Posterior vena cava (tissue), 2 donors: ENCODE measurements around the gene HIF1A. TPM values are rescaled to one million over a fixed set of nuclear protein-coding genes. Genes with fewer than 3 reads are reported as not detected.

Experiments used
- DNase-seq: peaks from one replicate; pipeline ENCODE4 v3.0.0-alpha.2; 2020; ENCODE audit warnings: low spot score
- intact Hi-C, 2 donors: fragments of 100-400 bp; cut with DNase I; formaldehyde crosslinking; loops; one replicate each; pipeline versions ENCODE4 v1.14.1 to v1.14.2; 2022 to 2023
- total RNA-seq, 2 donors: library from RNA; stranded (reverse); fragmentation: NEBNext Ultra II Directional; extraction: Animal tissue kit (Norgen Biotek cat#: 25700); gene quantifications; one replicate each; pipeline ENCODE4 v1.2.1, GENCODE V29; 2021
- donor health status: DM: yes; HTN: yes; CAD: no.
- donor health status: DM: yes; HTN: yes; CAD: no.

HIF1A gene
- total RNA-seq, 2 donors from 2014 or later: 131 to 187 TPM

- intact Hi-C loops: loop anchor here in 1 of 2 donors (10.0 kb wide), 1 partner anchor 1903 kb away; no protein-coding TSS in a partner anchor
- peak; percentile 99 for DNase-seq
Observed at GRCh38 chr14:61761959-61762786, 66.9 kb downstream of the HIF1A start, which contains the start of gene SNAPC1. Gene SNAPC1, plus strand, starts transcription at chr14:61762420. Its CDS starts 41 bp downstream, at chr14:61762461.

- intact Hi-C loops: loop anchor here in 1 of 2 donors (10.0 kb wide), 1 partner anchor 1900 kb away; no protein-coding TSS in a partner anchor
- no peak for DNase-seq
Observed at GRCh38 chr14:61764342-61765122, 69.2 kb downstream of the HIF1A start.

- intact Hi-C loops: loop anchor here in 1 of 2 donors (10.0 kb wide), 1 partner anchor 1899 kb away; no protein-coding TSS in a partner anchor
- DNase-seq: no peak
Observed at GRCh38 chr14:61765225-61765943, 70.1 kb downstream of the HIF1A start.

GRCh38 chr14:61766151-61766550 is 70.8 kb downstream of the HIF1A start:
- no peak for DNase-seq
- intact Hi-C loops: loop anchor here in 1 of 2 donors (10.0 kb wide), 1 partner anchor 1899 kb away; no protein-coding TSS in a partner anchor

GRCh38 chr14:61768240-61768639 is 72.9 kb downstream of the HIF1A start:
- DNase-seq: no peak
- intact Hi-C loops: loop anchor here in 1 of 2 donors (10.0 kb wide), 1 partner anchor 1897 kb away; no protein-coding TSS in a partner anchor

- DNase-seq: no peak
- intact Hi-C loops: loop anchor here in 1 of 2 donors (10.0 kb wide), 1 partner anchor 1895 kb away; no protein-coding TSS in a partner anchor
Observed at GRCh38 chr14:61769893-61770292, 74.6 kb downstream of the HIF1A start.

- intact Hi-C loops: no loop called here
- no peak for DNase-seq
Observed at GRCh38 chr14:61774861-61775260, 79.5 kb downstream of the HIF1A start.

GRCh38 chr14:61780125-61780524 is 84.8 kb downstream of the HIF1A start:
- intact Hi-C loops: no loop called here
- DNase-seq: no peak

GRCh38 chr14:61797309-61797708 is 102.0 kb downstream of the HIF1A start:
- intact Hi-C loops: no loop called here
- no peak for DNase-seq

Other genes starting within 250 kb of the HIF1A start
- 1 to 10 TPM; 5.3 to 6.8 TPM for gene SNAPC1, start 66.9 kb downstream of the HIF1A start, total RNA-seq
- under 1 TPM in 1 of 2 donors, not detected in 1; 0.19 TPM for gene SYT16, start 117.2 kb downstream of the HIF1A start, total RNA-seq